Germinal center (tissue), 1 donor: ENCODE measurements around the gene CD8A.
A peak's percentile ranks its signal among the peaks of the same experiment; 100 is the strongest.
"Not testable (repeated sequence)": the region's sequence is repeated elsewhere in the genome, so short reads cannot be mapped to it uniquely, and the experiment has no call there.

Source experiments
- DNase-seq: peaks from one replicate; pipeline ENCODE4 v3.0.0; 2012; ENCODE audit warnings: mixed read lengths, low spot score

Gene CD8A

GRCh38 chr2:86776532-86776931 lies 14.2 kb downstream of the CD8A start:
- no peak for DNase-seq

GRCh38 chr2:86775338-86775737 lies 15.4 kb downstream of the CD8A start:
- DNase-seq = no peak

- no peak for DNase-seq
Measured at GRCh38 chr2:86774862-86775261, 15.9 kb downstream of the CD8A start.

- DNase-seq = no peak
Measured at GRCh38 chr2:86772611-86773010, 18.1 kb downstream of the CD8A start.

- DNase-seq = no peak
Measured at GRCh38 chr2:86770816-86771301, 19.9 kb downstream of the CD8A start.

- DNase-seq = no peak
Measured at GRCh38 chr2:86769838-86770237, 20.9 kb downstream of the CD8A start.

GRCh38 chr2:86768189-86768949 lies 22.3 kb downstream of the CD8A start:
- DNase-seq = no peak

GRCh38 chr2:86765310-86765695 lies 25.4 kb downstream of the CD8A start:
- DNase-seq = no peak

GRCh38 chr2:86764661-86765309 lies 25.9 kb downstream of the CD8A start:
- DNase-seq = peak; percentile 58

- no peak for DNase-seq
Measured at GRCh38 chr2:86760371-86760770, 30.3 kb downstream of the CD8A start.

- no peak for DNase-seq
Measured at GRCh38 chr2:86758405-86758804, 32.3 kb downstream of the CD8A start.

GRCh38 chr2:86753606-86754005 lies 37.1 kb downstream of the CD8A start:
- DNase-seq = no peak

GRCh38 chr2:86752934-86753333 lies 37.8 kb downstream of the CD8A start:
- DNase-seq = no peak

GRCh38 chr2:86751778-86752177 lies 38.9 kb downstream of the CD8A start:
- DNase-seq = no peak

- no peak for DNase-seq
Measured at GRCh38 chr2:86750240-86750839, 40.4 kb downstream of the CD8A start.

- peak; percentile 18 for DNase-seq
Measured at GRCh38 chr2:86747711-86748639, 42.7 kb downstream of the CD8A start.

- no peak for DNase-seq
Measured at GRCh38 chr2:86746939-86747338, 43.8 kb downstream of the CD8A start.

GRCh38 chr2:86744152-86744551 lies 46.6 kb downstream of the CD8A start:
- no peak for DNase-seq

GRCh38 chr2:86741889-86742498 lies 48.7 kb downstream of the CD8A start:
- not testable (repeated sequence) for DNase-seq

- not testable (repeated sequence) for DNase-seq
Measured at GRCh38 chr2:86739889-86740288, 50.8 kb downstream of the CD8A start.

- DNase-seq = not testable (repeated sequence)
Measured at GRCh38 chr2:86739485-86739884, 51.2 kb downstream of the CD8A start.

GRCh38 chr2:86734896-86735295 lies 55.8 kb downstream of the CD8A start:
- DNase-seq = not testable (repeated sequence)
